Ectodermal cell (in vitro differentiated cells): Measurements from ENCODE around the gene GDAP1L1.
"Not testable (repeated sequence)": the region's sequence is repeated elsewhere in the genome, so short reads cannot be mapped to it uniquely, and the experiment has no call there.

ENCODE experiments used
- H3K27ac ChIP-seq: 2 replicates; pipeline ENCODE4 v1.7.0; 2013; ENCODE audit warnings: mild to moderate bottlenecking, low read depth, low read length; ENCODE audit not compliant: insufficient read depth, poor library complexity, severe bottlenecking
- H3K27me3 ChIP-seq: 2 replicates; pipeline ENCODE4 v1.7.0; 2013; ENCODE audit warnings: mild to moderate bottlenecking, low read length; ENCODE audit not compliant: insufficient read depth, control insufficient read depth, poor library complexity, severe bottlenecking
- H3K36me3 ChIP-seq: one replicate; pipeline ENCODE4 v1.7.0; 2013; ENCODE audit warnings: low read length; ENCODE audit not compliant: control insufficient read depth, insufficient read depth
- H3K4me1 ChIP-seq: one replicate; pipeline ENCODE4 v1.7.0; 2013; ENCODE audit warnings: low read length; ENCODE audit not compliant: control insufficient read depth, insufficient read depth
- H3K4me3 ChIP-seq: 2 replicates; pipeline ENCODE4 v1.7.0; 2013; ENCODE audit warnings: low read depth, low read length, control low read depth; ENCODE audit not compliant: insufficient read depth
- H3K9me3 ChIP-seq: 2 replicates; pipeline ENCODE4 v1.7.0; 2013; ENCODE audit warnings: mild to moderate bottlenecking, low read length, moderate library complexity; ENCODE audit not compliant: control insufficient read depth
- WGBS, 2 experiments: methylation state at CpG; one replicate each; pipeline ENCODE4 v1.1.7; 2013; ENCODE audit warnings: missing lambda C conversion rate in 2 of 2; 5-methylcytosine and 5-hydroxymethylcytosine counted together

Gene GDAP1L1

DNA sequence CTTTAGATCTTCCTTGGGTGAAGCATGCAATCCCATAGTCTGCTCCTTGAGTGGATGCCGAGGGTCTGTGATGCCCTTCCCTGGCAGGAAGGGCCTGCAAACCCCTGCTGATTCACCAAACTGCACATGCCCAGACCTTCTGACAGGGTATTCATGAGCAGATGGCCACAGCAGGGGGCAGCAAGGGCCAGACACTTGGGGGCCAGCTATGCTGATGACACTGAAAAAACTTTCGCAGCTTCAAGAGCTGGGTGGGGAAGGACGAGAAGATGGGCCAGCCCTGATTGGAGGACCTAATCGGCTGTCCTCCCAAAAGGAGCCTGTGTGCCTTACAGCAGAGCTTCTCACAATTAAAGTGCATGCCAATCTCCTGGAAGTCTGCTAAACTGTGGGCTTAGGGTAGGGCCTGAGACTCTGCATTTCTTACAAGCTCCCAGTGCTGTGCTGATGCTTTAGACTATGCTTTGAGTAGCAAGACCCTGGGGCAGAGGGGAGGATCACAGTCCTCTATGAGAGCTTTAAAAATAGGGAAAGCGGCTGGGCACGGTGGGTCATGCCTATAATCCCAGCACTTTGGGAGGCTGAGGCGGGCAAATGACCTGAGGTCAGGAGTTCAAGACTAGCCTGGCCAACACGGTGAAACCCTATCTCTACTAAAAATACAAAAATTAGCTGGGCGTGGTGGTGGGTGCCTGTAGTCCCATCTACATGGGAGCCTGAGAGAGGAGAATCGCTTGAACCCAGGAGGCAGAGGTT lies 15.2 kb upstream of the GDAP1L1 start:
- H3K27ac ChIP-seq, result no peak overlapping the region
- H3K36me3 ChIP-seq, result no peaks in the 10 kb centered on the region
- 66 to 73% methylated on average over 9 to 10 of the region's 10 CpGs for WGBS, 2 experiments
- no peaks in the 10 kb centered on the region for H3K27me3 ChIP-seq
- H3K4me1 ChIP-seq, result peaks cover 10% of the 10 kb centered on the region
- no peaks in the 10 kb centered on the region for H3K9me3 ChIP-seq
- no peak overlapping the region for H3K4me3 ChIP-seq

- not testable (repeated sequence) for H3K36me3 ChIP-seq, H3K4me3 ChIP-seq, H3K27ac ChIP-seq, H3K9me3 ChIP-seq, H3K27me3 ChIP-seq, H3K4me1 ChIP-seq
- 93 to 100% methylated on average over 1 to 3 of the region's 4 CpGs for WGBS, 2 experiments
Observed at GRCh38 chr20:44232469-44232856, 14.6 kb upstream of the GDAP1L1 start.

GRCh38 chr20:44233436-44234016 lies 13.6 kb upstream of the GDAP1L1 start:
- H3K27ac ChIP-seq, result no peak overlapping the region
- no peaks in the 10 kb centered on the region for H3K9me3 ChIP-seq
- WGBS, 2 experiments, result 94% methylated on average over 6 of the region's 6 CpGs
- H3K36me3 ChIP-seq, result no peaks in the 10 kb centered on the region
- H3K4me1 ChIP-seq, result peaks cover 10% of the 10 kb centered on the region
- no peaks in the 10 kb centered on the region for H3K27me3 ChIP-seq
- no peak overlapping the region for H3K4me3 ChIP-seq

DNA sequence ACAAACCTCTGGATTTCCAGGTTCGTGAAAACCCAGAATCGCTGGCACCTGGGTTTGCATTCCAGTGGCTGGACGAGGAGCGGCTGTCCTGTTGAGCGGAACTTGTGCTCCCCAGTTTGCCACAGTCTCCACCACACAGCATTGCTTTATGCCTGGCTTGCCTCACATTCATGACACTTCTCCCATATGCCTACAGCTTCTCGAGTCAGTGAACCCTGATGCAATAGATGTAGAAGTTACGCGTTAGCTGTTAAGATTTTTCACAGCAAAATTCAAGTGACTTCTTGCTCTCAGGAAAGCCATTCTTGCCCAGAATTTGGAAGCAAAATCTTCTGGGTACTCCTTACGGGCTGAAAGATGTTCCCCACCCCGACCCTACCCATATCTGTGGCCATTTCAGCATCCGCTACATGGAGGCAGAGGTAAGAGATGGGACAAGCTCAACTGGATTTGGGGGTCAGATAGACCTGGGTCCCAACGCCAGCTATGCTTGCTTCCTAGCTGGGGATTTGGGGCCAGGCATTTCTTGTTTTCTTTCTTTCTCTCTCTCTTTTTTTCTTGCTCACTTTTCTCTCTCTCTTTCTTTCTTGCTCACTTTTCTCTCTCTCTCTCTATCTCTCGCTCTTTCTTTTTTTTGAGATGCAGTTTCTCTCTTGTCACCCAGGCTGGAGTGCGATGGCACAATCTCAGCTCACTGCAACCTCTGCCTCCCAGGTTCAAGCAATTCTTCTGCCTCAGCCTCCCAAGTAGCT lies 12.4 kb upstream of the GDAP1L1 start:
- H3K4me3 ChIP-seq, result no peak overlapping the region
- no peaks in the 10 kb centered on the region for H3K9me3 ChIP-seq
- H3K36me3 ChIP-seq, result no peaks in the 10 kb centered on the region
- peaks cover 10% of the 10 kb centered on the region for H3K4me1 ChIP-seq
- no peak overlapping the region for H3K27ac ChIP-seq
- H3K27me3 ChIP-seq, result no peaks in the 10 kb centered on the region
- WGBS, 2 experiments, result 92 to 93% methylated on average over 14 of the region's 14 CpGs

GRCh38 chr20:44235702-44236101 lies 11.4 kb upstream of the GDAP1L1 start:
- WGBS, 2 experiments, result 95 to 98% methylated on average over 2 of the region's 2 CpGs
- no peaks in the 10 kb centered on the region for H3K36me3 ChIP-seq

GRCh38 chr20:44236840-44237239 lies 10.3 kb upstream of the GDAP1L1 start:
- H3K27ac ChIP-seq, H3K4me1 ChIP-seq, H3K4me3 ChIP-seq, H3K9me3 ChIP-seq, H3K27me3 ChIP-seq, H3K36me3 ChIP-seq: not testable (repeated sequence)
- 80 to 88% methylated on average over 2 of the region's 2 CpGs for WGBS, 2 experiments

More at GRCh38 chr20:44235702-44236101, 11.4 kb upstream of the GDAP1L1 start:
- Histone ChIP-seq H3K9me3 (no peaks in the 10 kb centered on the region), H3K27me3 (no peaks in the 10 kb centered on the region), H3K4me3 (no peak overlapping the region), H3K27ac (no peak overlapping the region), H3K4me1 (peaks cover 10% of the 10 kb centered on the region)

DNA sequence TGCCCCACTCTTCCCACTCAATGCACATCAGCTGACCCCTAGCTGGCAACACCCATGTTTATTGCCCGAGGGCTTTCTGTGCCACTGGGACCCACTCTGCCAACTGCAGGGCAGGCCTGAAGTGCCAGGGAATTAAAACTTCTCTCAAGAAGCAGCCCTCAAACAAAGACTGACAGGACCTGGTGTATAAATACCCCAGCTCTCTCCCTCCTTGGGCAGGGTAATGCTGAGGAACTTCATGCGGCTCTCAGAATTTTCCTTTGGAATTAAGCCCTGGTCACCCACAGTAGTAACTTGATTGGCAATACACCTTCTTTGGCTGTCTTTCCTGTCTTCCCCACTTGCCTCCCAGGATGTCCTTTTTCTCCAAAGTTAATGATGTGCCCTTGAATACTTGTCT lies 5.3 kb upstream of the GDAP1L1 start:
- WGBS, 2 experiments, result 93 to 96% methylated on average over 2 of the region's 2 CpGs

GRCh38 chr20:44245977-44246376 lies 1.1 kb upstream of the GDAP1L1 start:
- 76 to 83% methylated on average over 4 of the region's 4 CpGs for WGBS, 2 experiments
- H3K4me1 ChIP-seq, result peaks cover 4% of the 10 kb centered on the region
- H3K9me3 ChIP-seq, result no peaks in the 10 kb centered on the region
- no peaks in the 10 kb centered on the region for H3K36me3 ChIP-seq
- H3K4me3 ChIP-seq, result no peak overlapping the region
- no peak overlapping the region for H3K27ac ChIP-seq
- H3K27me3 ChIP-seq, result peaks cover 23% of the 10 kb centered on the region

More for the DNA sequence above, 5.3 kb upstream of the GDAP1L1 start:
- no peak overlapping the region for H3K4me3 ChIP-seq
- no peaks in the 10 kb centered on the region for H3K36me3 ChIP-seq
- H3K4me1 ChIP-seq, result peaks cover 1% of the 10 kb centered on the region
- H3K27ac ChIP-seq, result no peak overlapping the region
- peaks cover 10% of the 10 kb centered on the region for H3K27me3 ChIP-seq
- no peaks in the 10 kb centered on the region for H3K9me3 ChIP-seq

DNA sequence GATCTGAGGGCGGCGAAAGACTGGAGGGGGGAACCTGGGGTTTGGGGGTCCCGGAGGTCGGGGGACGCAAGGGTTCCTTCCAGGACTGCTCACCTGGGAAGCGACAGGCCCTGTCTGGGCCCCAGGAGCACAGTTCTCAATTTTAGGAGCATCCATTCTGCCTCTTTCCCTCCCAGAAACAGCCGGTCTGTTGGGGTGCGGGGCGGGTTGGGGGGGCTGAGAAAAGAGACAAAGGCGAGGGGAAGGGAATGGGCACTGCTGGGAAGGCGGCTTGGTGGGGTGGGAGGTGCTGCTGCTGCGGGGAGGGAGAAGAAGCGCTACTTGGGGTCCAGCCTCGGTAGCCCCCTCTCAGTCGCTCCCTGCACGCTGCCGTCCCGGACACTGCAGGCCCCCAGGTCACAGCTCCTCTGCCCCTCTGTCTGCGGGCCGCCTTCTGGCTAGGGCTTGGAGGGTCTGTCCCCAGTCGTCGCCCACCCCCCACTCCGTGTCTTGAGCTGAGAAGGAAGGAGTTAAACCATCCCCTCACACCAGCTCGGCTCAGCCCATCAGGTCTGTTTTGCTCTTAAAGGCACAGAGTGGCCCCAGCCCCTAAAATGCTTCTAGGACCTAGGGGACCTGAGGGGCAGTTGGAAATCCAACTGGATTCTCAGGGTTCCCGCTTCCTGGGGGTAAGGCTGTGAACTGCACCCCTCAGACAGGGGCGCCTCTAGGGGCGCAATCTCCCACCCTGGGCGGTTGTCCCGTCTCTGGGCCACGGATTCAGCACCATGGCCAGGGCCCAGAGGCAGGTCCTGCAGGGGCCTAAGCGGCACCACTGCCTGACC lies 690 bp downstream of the GDAP1L1 start:
- no peak overlapping the region for H3K27ac ChIP-seq
- H3K4me1 ChIP-seq, result peaks cover 4% of the 10 kb centered on the region
- H3K27me3 ChIP-seq, result peaks cover 23% of the 10 kb centered on the region
- 0 to 1% methylated on average over 31 of the region's 31 CpGs for WGBS, 2 experiments
- no peaks in the 10 kb centered on the region for H3K9me3 ChIP-seq
- H3K36me3 ChIP-seq, result no peaks in the 10 kb centered on the region
- peak overlapping the region; percentile 41 for H3K4me3 ChIP-seq

DNA sequence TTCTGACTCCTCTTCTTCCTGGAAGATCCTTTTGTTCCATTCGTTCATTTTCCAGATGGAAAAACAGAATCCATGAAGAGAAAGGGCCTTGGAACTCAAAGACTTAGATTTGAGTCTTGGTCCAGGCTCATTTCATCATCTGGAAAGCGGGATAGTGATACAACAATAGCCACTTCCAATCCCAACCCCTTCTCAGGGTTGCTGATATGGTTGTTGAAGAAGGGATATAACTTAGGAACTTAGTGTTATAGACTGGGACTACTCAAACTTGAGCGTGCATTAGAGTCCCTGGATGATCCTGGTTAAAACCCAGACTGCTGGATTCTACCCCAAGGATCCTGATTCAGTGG lies 1.3 kb downstream of the GDAP1L1 start:
- no peak overlapping the region for H3K4me3 ChIP-seq

More for the DNA sequence above, 1.3 kb downstream of the GDAP1L1 start:
- Histone ChIP-seq H3K9me3 (no peaks in the 10 kb centered on the region), H3K27me3 (peaks cover 23% of the 10 kb centered on the region), H3K4me1 (peaks cover 4% of the 10 kb centered on the region), H3K36me3 (no peaks in the 10 kb centered on the region), H3K27ac (no peak overlapping the region)
- WGBS, 2 experiments, result 36 to 47% methylated on average over 3 of the region's 3 CpGs
